ENCODE data around the gene REEP2. TPM values are rescaled to one million over a fixed set of nuclear protein-coding genes. Genes with fewer than 3 reads are reported as not detected.

REEP2 gene
- total RNA-seq, 1 donor from 2014 or later: 17.2 TPM

DNA sequence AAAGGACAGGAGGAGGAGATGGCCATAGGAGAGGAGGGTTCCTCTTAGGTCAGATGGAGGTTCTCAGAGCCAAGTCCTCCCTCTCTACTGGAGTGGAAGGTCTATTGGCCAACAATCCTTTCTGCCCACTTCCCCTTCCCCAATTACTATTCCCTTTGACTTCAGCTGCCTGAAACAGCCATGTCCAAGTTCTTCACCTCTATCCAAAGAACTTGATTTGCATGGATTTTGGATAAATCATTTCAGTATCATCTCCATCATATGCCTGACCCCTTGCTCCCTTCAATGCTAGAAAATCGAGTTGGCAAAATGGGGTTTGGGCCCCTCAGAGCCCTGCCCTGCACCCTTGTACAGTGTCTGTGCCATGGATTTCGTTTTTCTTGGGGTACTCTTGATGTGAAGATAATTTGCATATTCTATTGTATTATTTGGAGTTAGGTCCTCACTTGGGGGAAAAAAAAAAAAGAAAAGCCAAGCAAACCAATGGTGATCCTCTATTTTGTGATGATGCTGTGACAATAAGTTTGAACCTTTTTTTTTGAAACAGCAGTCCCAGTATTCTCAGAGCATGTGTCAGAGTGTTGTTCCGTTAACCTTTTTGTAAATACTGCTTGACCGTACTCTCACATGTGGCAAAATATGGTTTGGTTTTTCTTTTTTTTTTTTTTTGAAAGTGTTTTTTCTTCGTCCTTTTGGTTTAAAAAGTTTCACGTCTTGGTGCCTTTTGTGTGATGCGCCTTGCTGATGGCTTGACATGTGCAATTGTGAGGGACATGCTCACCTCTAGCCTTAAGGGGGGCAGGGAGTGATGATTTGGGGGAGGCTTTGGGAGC, 29.5 kb downstream of the REEP2 start:
- H3K27me3 ChIP-seq (ENCODE audit: insufficient read depth, low read length): no peaks in the 10 kb centered on the region
- peaks cover 23% of the 10 kb centered on the region for H3K36me3 ChIP-seq (ENCODE audit: insufficient read depth, low read length)
- peaks cover 24% of the 10 kb centered on the region for H3K4me1 ChIP-seq (ENCODE audit: insufficient read depth, low read length)
- H3K9ac ChIP-seq (ENCODE audit: low read length): peak overlapping the region; percentile 93
- peak overlapping the region; percentile 86 for H3K27ac Mint-ChIP-seq (ENCODE audit: unreplicated experiment)
- H3K9me3 Mint-ChIP-seq (ENCODE audit: unreplicated experiment): peaks cover 3% of the 10 kb centered on the region
- peaks cover 56% of the 10 kb centered on the region for H4K20me1 ChIP-seq (ENCODE audit: insufficient read depth, low read length)
- peak overlapping the region; percentile 85 for H3K4me3 Mint-ChIP-seq (ENCODE audit: unreplicated experiment)
- H3K4me1 Mint-ChIP-seq (ENCODE audit: low read depth, unreplicated experiment): peaks cover 5% of the 10 kb centered on the region
- H2AFZ ChIP-seq (ENCODE audit: low read depth, low read length): no peak overlapping the region
- DNase-seq (ENCODE audit: low read depth): no peak
- H3K9me3 ChIP-seq (ENCODE audit: insufficient read depth, low read depth, low read length): no peaks in the 10 kb centered on the region
- H3K27ac ChIP-seq (ENCODE audit: low read depth, low read length): no peak overlapping the region
- no peak for TF ChIP-seq EZH2 (IDR thresholded peaks at IDR 0.05; ENCODE audit: insufficient read depth, low read length)
- TF ChIP-seq, protein P1, sequence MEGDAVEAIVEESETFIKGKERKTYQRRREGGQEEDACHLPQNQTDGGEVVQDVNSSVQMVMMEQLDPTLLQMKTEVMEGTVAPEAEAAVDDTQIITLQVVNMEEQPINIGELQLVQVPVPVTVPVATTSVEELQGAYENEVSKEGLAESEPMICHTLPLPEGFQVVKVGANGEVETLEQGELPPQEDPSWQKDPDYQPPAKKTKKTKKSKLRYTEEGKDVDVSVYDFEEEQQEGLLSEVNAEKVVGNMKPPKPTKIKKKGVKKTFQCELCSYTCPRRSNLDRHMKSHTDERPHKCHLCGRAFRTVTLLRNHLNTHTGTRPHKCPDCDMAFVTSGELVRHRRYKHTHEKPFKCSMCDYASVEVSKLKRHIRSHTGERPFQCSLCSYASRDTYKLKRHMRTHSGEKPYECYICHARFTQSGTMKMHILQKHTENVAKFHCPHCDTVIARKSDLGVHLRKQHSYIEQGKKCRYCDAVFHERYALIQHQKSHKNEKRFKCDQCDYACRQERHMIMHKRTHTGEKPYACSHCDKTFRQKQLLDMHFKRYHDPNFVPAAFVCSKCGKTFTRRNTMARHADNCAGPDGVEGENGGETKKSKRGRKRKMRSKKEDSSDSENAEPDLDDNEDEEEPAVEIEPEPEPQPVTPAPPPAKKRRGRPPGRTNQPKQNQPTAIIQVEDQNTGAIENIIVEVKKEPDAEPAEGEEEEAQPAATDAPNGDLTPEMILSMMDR (IDR thresholded peaks at IDR 0.05; ENCODE audit: insufficient read depth, low read depth, low read length): no peak
- H3K79me2 ChIP-seq (ENCODE audit: insufficient read depth, low read length): peaks cover 31% of the 10 kb centered on the region
- H3K4me2 ChIP-seq (ENCODE audit: low read length): peak overlapping the region; percentile 97
- H3K36me3 Mint-ChIP-seq (ENCODE audit: low read depth, unreplicated experiment): peaks cover 26% of the 10 kb centered on the region
- peaks cover 11% of the 10 kb centered on the region for H3K27me3 Mint-ChIP-seq (ENCODE audit: low read depth, unreplicated experiment)
- peak overlapping the region; percentile 94 for H3K4me3 ChIP-seq (ENCODE audit: insufficient read depth, low read depth, low read length)
- no peak for FAIRE-seq

- peaks cover 56% of the 10 kb centered on the region for H4K20me1 ChIP-seq (ENCODE audit: insufficient read depth, low read length)
- Mint-ChIP-seq H3K27ac (ENCODE audit: unreplicated experiment) (peak overlapping the region; percentile 14), H3K27me3 (ENCODE audit: low read depth, unreplicated experiment) (peaks cover 14% of the 10 kb centered on the region), H3K4me3 (ENCODE audit: unreplicated experiment) (peak overlapping the region; percentile 85), H3K36me3 (ENCODE audit: low read depth, unreplicated experiment) (peaks cover 26% of the 10 kb centered on the region), H3K9me3 (ENCODE audit: unreplicated experiment) (peaks cover 3% of the 10 kb centered on the region), H3K4me1 (ENCODE audit: low read depth, unreplicated experiment) (peaks cover 5% of the 10 kb centered on the region)
- TF ChIP-seq EZH2 (IDR thresholded peaks at IDR 0.05; ENCODE audit: insufficient read depth, low read length): no peak
- TF ChIP-seq, protein P1 (IDR thresholded peaks at IDR 0.05; ENCODE audit: insufficient read depth, low read depth, low read length): no peak
- no peaks in the 10 kb centered on the region for H3K27me3 ChIP-seq (ENCODE audit: insufficient read depth, low read length)
- no peak overlapping the region for H2AFZ ChIP-seq (ENCODE audit: low read depth, low read length)
- H3K4me2 ChIP-seq (ENCODE audit: low read length): peak overlapping the region; percentile 97
- no peak overlapping the region for H3K9ac ChIP-seq (ENCODE audit: low read length)
- H3K79me2 ChIP-seq (ENCODE audit: insufficient read depth, low read length): peaks cover 31% of the 10 kb centered on the region
- peak overlapping the region; percentile 94 for H3K4me3 ChIP-seq (ENCODE audit: insufficient read depth, low read depth, low read length)
- peaks cover 23% of the 10 kb centered on the region for H3K36me3 ChIP-seq (ENCODE audit: insufficient read depth, low read length)
- no peaks in the 10 kb centered on the region for H3K9me3 ChIP-seq (ENCODE audit: insufficient read depth, low read depth, low read length)
- DNase-seq (ENCODE audit: low read depth) (peak; percentile 61), FAIRE-seq (no peak)
- peaks cover 21% of the 10 kb centered on the region for H3K4me1 ChIP-seq (ENCODE audit: insufficient read depth, low read length)
- H3K27ac ChIP-seq (ENCODE audit: low read depth, low read length): no peak overlapping the region
Measured at GRCh38 chr5:138468966-138469539, 30.2 kb downstream of the REEP2 start.
